Ectodermal cell (in vitro differentiated cells): Measurements from ENCODE around the gene PIH1D1.
"Not testable (repeated sequence)": the region's sequence is repeated elsewhere in the genome, so short reads cannot be mapped to it uniquely, and the experiment has no call there.

Experiments used
- H3K27ac ChIP-seq: 2 replicates; pipeline ENCODE4 v1.7.0; 2013; ENCODE audit warnings: mild to moderate bottlenecking, low read depth, low read length; ENCODE audit not compliant: insufficient read depth, poor library complexity, severe bottlenecking
- H3K27me3 ChIP-seq: 2 replicates; pipeline ENCODE4 v1.7.0; 2013; ENCODE audit warnings: mild to moderate bottlenecking, low read length; ENCODE audit not compliant: insufficient read depth, control insufficient read depth, poor library complexity, severe bottlenecking
- H3K36me3 ChIP-seq: one replicate; pipeline ENCODE4 v1.7.0; 2013; ENCODE audit warnings: low read length; ENCODE audit not compliant: control insufficient read depth, insufficient read depth
- H3K4me1 ChIP-seq: one replicate; pipeline ENCODE4 v1.7.0; 2013; ENCODE audit warnings: low read length; ENCODE audit not compliant: control insufficient read depth, insufficient read depth
- H3K4me3 ChIP-seq: 2 replicates; pipeline ENCODE4 v1.7.0; 2013; ENCODE audit warnings: low read depth, low read length, control low read depth; ENCODE audit not compliant: insufficient read depth
- H3K9me3 ChIP-seq: 2 replicates; pipeline ENCODE4 v1.7.0; 2013; ENCODE audit warnings: mild to moderate bottlenecking, low read length, moderate library complexity; ENCODE audit not compliant: control insufficient read depth
- WGBS, 2 experiments: methylation state at CpG; one replicate each; pipeline ENCODE4 v1.1.7; 2013; ENCODE audit warnings: missing lambda C conversion rate in 2 of 2; 5-methylcytosine and 5-hydroxymethylcytosine counted together

Gene PIH1D1

DNA sequence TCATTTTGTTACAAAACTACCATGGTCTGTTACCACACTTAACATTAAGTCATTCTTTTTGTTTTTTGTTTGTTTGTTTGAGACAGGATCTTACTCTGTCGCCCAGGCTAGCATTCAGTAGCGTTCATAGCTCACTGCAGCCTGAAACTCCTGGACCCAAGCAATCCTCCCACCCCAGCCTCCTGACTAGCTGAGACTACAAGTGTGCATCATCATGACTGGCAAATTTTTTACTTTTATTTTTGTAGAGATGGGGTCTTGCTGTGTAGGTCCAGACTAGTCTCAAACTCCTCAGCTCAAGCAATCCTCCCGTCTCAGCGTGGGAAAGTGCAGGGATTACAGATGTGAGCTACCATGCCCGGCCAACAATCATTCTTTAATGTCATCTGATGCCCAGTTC, 4.7 kb upstream of the PIH1D1 start:
- H3K27me3 ChIP-seq = no peaks in the 10 kb centered on the region
- H3K36me3 ChIP-seq = peaks cover 12% of the 10 kb centered on the region
- 91 to 96% methylated on average over 5 of the region's 5 CpGs for WGBS, 2 experiments
- H3K4me1 ChIP-seq = no peaks in the 10 kb centered on the region
- no peak overlapping the region for H3K27ac ChIP-seq
- no peaks in the 10 kb centered on the region for H3K9me3 ChIP-seq
- no peak overlapping the region for H3K4me3 ChIP-seq

DNA sequence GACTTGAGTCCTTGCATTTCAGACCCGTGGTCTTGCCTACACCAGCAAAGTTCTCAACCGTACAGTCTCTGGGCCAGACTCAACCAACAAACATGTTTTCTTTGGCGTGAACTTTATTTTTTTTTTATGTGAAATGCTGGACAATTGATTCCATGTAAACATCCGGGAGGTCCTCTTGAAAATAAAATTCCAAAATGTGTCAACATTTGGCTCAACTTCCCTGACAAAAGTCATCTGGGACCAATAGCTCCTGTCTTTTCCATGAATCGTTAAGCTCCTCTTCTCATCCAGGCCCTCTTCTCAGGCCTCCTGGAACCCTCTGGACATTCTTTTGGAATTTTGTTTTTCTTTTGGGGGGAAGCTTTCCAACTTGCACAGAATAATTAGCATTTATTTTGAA, 4.2 kb upstream of the PIH1D1 start:
- 95% methylated on average over 5 of the region's 5 CpGs for WGBS, 2 experiments
- Histone ChIP-seq H3K4me1 (peaks cover under 1% of the 10 kb centered on the region), H3K27ac (no peak overlapping the region), H3K36me3 (peaks cover 12% of the 10 kb centered on the region), H3K9me3 (no peaks in the 10 kb centered on the region), H3K4me3 (no peak overlapping the region), H3K27me3 (no peaks in the 10 kb centered on the region)

DNA sequence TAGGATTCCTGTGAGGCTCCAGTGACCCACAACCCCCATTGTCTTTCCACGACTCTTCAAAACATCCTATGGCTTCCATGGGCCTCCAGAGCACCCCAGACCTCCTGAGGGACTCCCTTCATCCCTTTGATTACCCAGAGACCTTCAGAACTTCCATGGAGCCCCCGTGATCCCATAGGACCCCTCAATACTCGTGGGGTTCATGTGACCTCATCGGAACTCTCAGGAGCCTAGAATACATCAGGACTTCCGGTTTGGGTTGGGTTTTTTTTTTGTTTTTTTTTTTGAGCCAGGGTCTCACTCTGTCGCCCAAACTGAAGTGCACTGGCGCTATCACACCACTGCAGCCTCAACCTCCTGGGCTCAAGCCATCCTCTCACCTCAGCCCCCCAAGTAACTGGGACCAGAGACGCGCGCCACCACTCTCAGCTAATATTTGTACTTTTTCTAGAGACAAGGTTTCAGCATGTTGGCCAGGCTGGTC, 2.2 kb upstream of the PIH1D1 start:
- H3K27me3 ChIP-seq = no peaks in the 10 kb centered on the region
- WGBS, 2 experiments = 43 to 45% methylated on average over 10 of the region's 10 CpGs

DNA sequence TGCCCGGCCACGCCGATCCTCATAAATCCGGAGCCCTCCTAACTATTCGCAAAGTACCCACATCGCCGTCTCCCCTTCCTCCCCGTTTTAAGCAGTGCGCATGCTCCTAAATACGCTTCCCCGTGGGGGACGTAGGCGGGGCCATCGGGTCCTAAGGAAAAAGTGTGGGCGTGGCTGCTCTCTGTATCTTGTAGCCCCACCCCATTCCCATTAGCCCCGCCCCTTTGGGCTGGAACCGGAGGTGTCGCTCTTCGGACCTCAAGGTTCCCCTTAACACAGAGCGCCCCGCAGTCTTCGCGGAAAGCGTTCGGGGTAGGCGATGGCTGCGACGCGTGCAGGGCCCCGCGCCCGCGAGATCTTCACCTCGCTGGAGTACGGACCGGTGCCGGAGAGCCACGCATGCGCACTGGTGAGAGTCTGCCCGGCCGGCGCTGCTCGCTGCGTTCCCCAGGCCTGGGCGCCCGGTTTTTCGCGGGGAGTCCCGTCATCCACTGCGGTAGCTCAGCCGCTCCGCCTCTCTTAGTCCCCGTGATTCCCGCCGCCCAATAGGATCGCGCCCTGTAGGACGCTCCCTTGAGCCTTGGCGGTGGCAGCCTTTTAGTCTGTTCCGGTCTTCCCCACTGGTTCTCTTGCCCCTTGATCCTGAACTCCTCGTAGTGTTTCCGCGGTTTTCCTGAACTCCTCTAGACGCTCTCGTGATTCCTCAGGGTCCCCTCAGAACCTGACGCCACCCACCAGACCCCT, 1.6 kb upstream of the PIH1D1 start, which contains the start of gene ALDH16A1:
TSS of gene ALDH16A1 (plus strand) at position 213 of the 744 bp plus-strand sequence. CDS start at position 320, 107 bp downstream.
- Histone ChIP-seq H3K36me3 (peaks cover 15% of the 10 kb centered on the region), H3K27me3 (no peaks in the 10 kb centered on the region), H3K4me3 (peak within 1 kb of the TSS; percentile 88), H3K4me1 (peaks cover 6% of the 10 kb centered on the region), H3K27ac (peak within 1 kb of the TSS; percentile 93), H3K9me3 (no peaks in the 10 kb centered on the region)
- 0% methylated on average over 66 of the region's 66 CpGs for WGBS, 2 experiments

More for the DNA sequence above, 2.2 kb upstream of the PIH1D1 start:
- Histone ChIP-seq H3K9me3 (no peaks in the 10 kb centered on the region), H3K4me3 (peak overlapping the region; percentile 88), H3K4me1 (peaks cover 6% of the 10 kb centered on the region), H3K36me3 (peaks cover 10% of the 10 kb centered on the region), H3K27ac (peak overlapping the region; percentile 93)

DNA sequence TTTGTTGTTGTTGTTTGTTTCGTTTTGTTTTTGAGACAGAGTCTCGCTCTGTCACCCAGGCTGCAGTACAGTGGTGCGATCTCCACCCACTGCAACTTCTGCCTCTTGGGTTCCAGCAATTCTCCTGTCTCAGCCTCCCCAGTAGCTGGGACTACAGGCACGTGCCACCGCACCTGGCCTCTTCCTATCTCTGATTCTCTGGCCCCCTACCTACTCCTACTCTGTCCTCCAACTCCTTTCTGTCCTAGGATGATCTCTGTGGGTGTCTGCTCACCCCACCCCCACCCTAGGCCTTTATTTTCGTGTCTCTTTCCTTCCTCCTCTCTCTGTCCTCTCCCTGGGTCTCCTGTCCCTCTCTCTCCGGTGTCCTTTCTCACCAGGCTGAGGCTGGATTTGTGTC, 1.2 kb downstream of the PIH1D1 start:
- peaks cover 6% of the 10 kb centered on the region for H3K4me1 ChIP-seq
- H3K27ac ChIP-seq = no peak overlapping the region
- H3K36me3 ChIP-seq = peaks cover 19% of the 10 kb centered on the region
- 91 to 94% methylated on average over 7 of the region's 7 CpGs for WGBS, 2 experiments
- no peaks in the 10 kb centered on the region for H3K9me3 ChIP-seq
- no peaks in the 10 kb centered on the region for H3K27me3 ChIP-seq
- peak overlapping the region; percentile 96 for H3K4me3 ChIP-seq

DNA sequence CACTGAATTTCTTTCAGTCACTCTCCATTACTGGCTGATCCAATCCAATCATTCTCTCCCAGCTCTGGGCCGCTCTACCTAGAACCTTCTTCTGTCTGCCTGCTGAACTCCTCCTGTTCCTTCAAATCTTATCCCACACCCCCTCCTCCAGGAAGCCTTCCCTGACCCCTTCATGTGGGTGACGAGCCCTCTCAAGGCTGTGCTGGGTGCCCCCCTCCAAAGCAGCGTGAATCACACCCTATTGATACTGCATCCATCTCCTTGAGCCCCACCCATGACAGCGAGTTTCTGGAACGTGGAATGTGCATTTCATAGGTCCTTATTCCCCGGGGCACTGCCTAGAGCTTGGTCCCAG, 3.2 kb downstream of the PIH1D1 start:
- WGBS, 2 experiments = 94 to 96% methylated on average over 6 of the region's 6 CpGs
- Histone ChIP-seq H3K4me3 (no peak overlapping the region), H3K27ac (no peak overlapping the region), H3K9me3 (no peaks in the 10 kb centered on the region), H3K4me1 (peaks cover 6% of the 10 kb centered on the region), H3K36me3 (peaks cover 19% of the 10 kb centered on the region), H3K27me3 (no peaks in the 10 kb centered on the region)

DNA sequence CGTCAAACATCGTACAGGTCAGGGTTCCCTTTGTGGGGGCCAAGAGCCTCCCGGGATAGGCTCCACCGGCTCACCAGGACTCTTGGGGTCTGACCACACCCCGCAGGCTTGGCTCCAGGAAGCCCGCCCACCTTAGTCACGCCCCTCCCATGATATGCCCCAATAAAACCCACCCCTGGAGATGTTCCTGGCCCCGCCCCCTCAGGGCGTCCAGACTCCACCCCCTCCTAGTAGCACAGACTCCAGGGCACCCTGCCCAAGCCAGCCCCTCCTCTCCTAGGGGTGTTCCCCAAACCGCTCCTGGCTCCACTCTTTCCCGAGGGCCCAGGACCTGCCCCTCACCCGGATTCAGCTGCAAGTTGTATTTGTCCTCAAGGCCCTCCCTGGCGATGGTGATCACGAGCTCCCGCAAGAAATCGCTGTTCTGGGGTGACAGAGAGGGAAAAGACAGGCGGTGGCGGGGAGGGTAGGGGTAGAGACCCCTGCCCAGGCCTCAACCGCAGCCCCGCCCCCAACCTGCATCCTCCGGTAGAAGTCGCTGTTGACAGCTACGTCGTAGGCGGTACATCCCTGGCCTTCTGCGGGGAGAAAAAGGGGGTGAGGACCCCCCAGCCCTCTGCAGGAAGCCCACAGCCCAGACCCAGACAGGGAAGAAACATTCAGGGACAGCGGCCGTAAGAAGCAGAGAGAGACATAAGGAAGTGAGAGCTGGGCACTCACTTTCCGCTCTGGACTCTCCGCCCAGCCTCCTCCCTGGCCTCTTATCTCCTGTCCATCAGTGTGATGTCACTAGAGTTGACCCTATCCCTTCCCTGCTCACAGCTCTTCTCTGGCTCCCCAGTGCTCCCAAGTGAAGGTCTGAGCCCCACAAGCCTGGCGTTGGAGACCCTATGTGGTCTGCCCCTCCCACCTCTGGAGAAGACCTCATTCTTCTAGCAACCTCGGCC, 3.9 kb downstream of the PIH1D1 start:
- Histone ChIP-seq H3K36me3 (peaks cover 19% of the 10 kb centered on the region), H3K27me3 (peaks cover under 1% of the 10 kb centered on the region), H3K4me3 (no peak overlapping the region), H3K27ac (no peak overlapping the region), H3K4me1 (peaks cover 6% of the 10 kb centered on the region), H3K9me3 (no peaks in the 10 kb centered on the region)
- 89 to 92% methylated on average over 32 of the region's 32 CpGs for WGBS, 2 experiments

DNA sequence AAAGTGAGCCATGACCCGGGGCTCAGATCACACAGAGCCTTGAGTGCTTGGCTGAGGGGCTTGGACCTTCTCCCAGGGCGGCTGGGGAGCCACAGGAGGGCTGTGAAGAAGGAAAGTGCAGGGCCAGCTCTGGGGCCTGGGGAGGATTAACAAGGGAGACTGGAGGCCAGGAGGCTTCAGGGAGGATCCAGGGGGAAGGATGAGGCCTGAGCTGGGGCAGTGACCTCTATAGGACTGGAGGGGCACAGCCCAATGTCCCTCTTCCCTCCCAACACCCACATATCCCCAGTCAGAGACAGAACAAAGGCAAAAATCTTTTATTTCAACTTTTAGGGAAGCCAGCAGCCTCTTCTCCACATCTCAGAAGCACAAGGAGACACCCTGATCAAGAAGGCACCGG, 5.6 kb downstream of the PIH1D1 start:
- no peaks in the 10 kb centered on the region for H3K9me3 ChIP-seq
- peaks cover 18% of the 10 kb centered on the region for H3K27me3 ChIP-seq
- H3K4me1 ChIP-seq = peaks cover 15% of the 10 kb centered on the region
- H3K4me3 ChIP-seq = no peak overlapping the region
- peaks cover 19% of the 10 kb centered on the region for H3K36me3 ChIP-seq
- 77 to 82% methylated on average over 3 of the region's 3 CpGs for WGBS, 2 experiments
- no peak overlapping the region for H3K27ac ChIP-seq

DNA sequence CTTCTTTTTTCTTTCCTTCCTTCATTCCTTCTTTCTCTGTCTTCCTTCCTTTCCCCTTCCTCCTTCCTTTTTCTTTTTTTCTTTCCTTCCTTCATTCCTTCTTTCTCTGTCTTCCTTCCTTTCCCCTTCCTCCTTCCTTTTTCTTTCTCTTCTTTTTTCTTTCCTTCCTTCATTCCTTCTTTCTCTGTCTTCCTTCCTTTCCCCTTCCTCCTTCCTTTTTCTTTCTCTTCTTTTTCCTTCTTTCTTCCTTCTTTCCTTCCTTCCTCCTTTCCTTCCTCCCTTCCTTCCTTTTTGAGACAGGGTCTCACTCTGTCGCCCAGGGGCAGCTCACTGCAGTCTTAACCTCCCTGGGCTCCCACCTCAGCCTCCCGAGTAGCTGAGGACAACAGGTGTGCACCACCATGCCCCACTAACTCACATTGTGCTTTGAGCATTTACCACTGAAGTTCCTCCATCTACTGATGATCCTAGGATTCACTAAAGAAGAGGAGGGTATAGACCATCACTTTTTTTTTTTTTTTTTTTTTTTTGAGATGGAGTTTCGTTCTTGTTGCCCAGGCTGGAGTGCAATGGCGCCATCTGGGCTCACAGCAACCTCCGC, 7.4 kb downstream of the PIH1D1 start:
- 93 to 95% methylated on average over 5 of the region's 5 CpGs for WGBS, 2 experiments
- not testable (repeated sequence) for H3K4me3 ChIP-seq

More for the DNA sequence above, 7.4 kb downstream of the PIH1D1 start:
- H3K4me1 ChIP-seq, H3K9me3 ChIP-seq, H3K27ac ChIP-seq: not testable (repeated sequence)
- Histone ChIP-seq H3K27me3 (peaks cover 36% of the 10 kb centered on the region), H3K36me3 (peaks cover 14% of the 10 kb centered on the region)
